ENCODE data around the gene FOXP3.

FOXP3 gene

GRCh38 chrX:49272421-49272820 lies 7.9 kb upstream of the FOXP3 start:
- DNase-seq, result peak; percentile 22

DNA sequence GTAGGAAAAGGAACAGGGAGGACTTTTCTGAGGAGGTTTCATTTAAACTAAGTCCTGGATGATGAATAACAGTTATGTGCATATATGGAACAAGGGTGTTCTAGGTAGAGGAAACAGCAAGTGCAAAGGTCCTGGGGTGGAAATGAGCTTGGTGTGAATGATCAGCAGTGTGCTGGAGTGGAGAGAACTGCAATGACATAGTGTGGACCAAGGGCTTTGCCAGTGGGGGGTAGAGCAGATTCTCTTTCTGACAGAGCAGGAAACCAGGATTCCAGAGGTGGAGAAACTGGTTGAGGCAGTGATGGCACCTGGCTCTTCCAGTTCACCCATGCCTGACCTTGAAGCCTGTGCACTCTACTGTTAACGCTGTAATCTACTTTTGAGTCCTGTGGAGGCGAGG lies 6.8 kb upstream of the FOXP3 start:
- no peak for DNase-seq

GRCh38 chrX:49270249-49270921 lies 5.9 kb upstream of the FOXP3 start:
- no peak for DNase-seq

- DNase-seq, result no peak
These were observed 5.3 kb upstream of the FOXP3 start, which contains the start of gene PPP1R3F for GRCh38 chrX:49269767-49270248. Gene PPP1R3F, plus strand, starts transcription at chrX:49269793. Its CDS starts 77 bp downstream, at chrX:49269870.

DNA sequence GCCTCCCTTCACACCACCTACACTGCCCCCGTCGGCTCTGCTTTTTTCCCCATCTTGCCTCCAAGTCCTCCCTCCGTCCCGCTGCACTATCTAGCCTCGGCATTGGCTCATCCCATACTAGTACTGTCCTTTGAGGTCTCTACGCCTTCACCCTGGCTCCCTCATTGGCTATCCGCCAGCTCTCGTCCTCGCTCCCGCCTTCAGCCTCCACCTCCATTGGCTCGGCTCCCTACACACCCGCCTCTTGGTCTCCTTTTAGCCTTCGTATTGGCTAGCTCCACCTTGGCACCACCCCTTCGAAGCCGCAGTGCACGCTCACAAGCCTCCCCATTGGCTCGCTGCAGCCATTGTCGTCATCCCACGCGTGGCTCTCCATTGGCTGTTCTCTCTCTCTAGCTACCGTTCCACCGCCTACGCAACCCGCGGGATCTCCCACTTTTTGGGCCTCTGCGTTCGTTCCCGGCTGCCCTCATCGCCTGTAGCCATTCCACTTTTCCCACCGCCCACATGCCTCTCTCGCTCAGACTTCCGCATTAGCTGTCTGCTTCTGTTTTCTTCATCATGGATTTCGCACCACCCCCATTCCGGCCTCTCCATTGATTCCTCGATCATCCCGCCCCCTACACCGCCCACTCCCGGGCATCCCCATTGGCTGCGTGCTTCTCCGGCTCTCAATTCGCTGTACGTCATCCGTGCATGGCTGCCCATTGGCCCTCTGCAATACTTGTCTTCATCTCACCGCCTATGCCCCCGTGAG lies 4.7 kb upstream of the FOXP3 start:
- DNase-seq, result peak; percentile 87

DNA sequence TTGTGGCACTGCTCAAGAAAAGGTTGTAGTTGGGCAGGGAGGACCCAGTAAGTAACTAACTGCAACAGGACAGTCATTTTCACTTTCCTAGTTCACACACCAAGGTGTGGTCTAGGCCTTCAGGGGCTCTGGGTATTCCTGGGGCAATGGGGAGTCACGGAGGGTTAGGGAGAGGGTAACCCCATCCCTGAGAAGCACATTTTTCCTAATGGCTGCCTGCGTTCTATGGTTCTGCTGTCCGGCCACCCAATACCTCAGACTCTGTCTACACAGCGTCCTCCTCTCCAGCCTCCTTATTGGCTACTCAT lies 4.1 kb upstream of the FOXP3 start:
- no peak for DNase-seq

- no peak for DNase-seq
These were observed 2.3 kb upstream of the FOXP3 start for GRCh38 chrX:49266523-49267445.

- no peak for DNase-seq
These were observed 879 bp downstream of the FOXP3 start for GRCh38 chrX:49263631-49264030.

DNA sequence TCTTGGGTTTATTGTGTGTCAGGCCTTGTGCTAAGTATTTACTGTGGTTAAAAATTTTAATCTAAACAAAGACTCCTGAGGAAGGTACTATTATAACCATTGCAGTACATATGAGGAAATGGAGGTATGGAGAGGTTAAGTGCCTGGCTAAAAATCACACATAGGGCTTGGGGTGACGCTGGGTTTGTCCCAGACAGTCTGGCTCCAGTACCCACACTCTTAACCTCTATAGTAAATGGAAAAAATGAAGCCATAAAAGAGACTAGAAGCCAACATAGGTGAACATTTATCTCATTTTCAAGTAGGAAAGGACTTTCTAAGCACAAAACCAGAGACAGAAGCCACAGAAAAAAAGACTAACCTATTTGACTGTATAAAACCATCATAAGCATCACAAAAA lies 1.9 kb downstream of the FOXP3 start:
- DNase-seq, result no peak

GRCh38 chrX:49260221-49260985 lies 4.1 kb downstream of the FOXP3 start:
- DNase-seq, result peak; percentile 23

- DNase-seq, result no peak
These were observed 5.8 kb downstream of the FOXP3 start for GRCh38 chrX:49258749-49259124.

GRCh38 chrX:49257846-49258748 lies 6.4 kb downstream of the FOXP3 start:
- no peak for DNase-seq

- no peak for DNase-seq
These were observed 7.3 kb downstream of the FOXP3 start for GRCh38 chrX:49257074-49257790.

- DNase-seq, result no peak
These were observed 8.1 kb downstream of the FOXP3 start for GRCh38 chrX:49256268-49256995.

GRCh38 chrX:49254639-49255038 lies 9.9 kb downstream of the FOXP3 start:
- no peak for DNase-seq

GRCh38 chrX:49251325-49251724 lies 13.2 kb downstream of the FOXP3 start:
- DNase-seq, result no peak

GRCh38 chrX:49250578-49250977 lies 13.9 kb downstream of the FOXP3 start:
- no peak for DNase-seq

- no peak for DNase-seq
These were observed 14.4 kb downstream of the FOXP3 start for GRCh38 chrX:49250066-49250465.

- DNase-seq, result no peak
These were observed 14.9 kb downstream of the FOXP3 start for GRCh38 chrX:49249616-49250015.

DNA sequence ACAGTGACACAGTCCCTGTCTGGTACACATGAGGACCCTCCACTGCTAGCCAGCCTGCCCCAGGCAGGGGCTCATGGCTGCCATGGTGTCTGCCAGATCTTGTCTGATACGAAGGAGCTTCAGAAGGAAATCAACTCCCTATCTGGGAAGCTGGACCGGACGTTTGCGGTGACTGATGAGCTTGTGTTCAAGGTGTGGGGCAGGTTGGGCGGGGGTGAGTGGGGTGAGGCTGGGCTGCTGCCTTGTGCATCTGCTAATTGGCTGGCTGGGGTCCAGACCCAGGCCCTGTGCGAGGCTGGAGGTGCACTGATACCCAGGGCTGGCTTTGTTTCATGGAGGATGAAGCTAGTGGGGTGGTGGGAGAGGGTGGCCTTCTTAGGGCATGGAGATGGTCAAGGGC lies 15.4 kb downstream of the FOXP3 start:
- no peak for DNase-seq
